PC-9 (cell line): ENCODE measurements around the gene SPOCK3. TPM values are rescaled to one million over a fixed set of nuclear protein-coding genes. Genes with fewer than 3 reads are reported as not detected.

Experiments used
- BruUV-seq: library from RNA; stranded (reverse); fragments of 400-500 nt; replicated peaks from 2 replicates; lab custom pipeline; 2021; lab: Mats Ljungman, UMichigan
- CTCF ChIA-PET: fragments of 300-600 bp; sonication (Branson Sonifier 250); formaldehyde crosslinking; loops from one replicate; lab custom pipeline; 2022; ENCODE audit warnings: antibody characterized with exemption; lab: Charles Lee
- POLR2A ChIA-PET: fragments of 300-600 bp; sonication (Branson Sonifier 250); formaldehyde crosslinking; loops from one replicate; lab custom pipeline; 2022; ENCODE audit warnings: antibody characterized with exemption; ENCODE audit not compliant: unreplicated experiment; lab: Charles Lee
- DNase-seq, 2 experiments: peaks; one replicate each; pipeline versions ENCODE4 v3.0.0 to v3.0.0-alpha.2; 2015 to 2022; ENCODE audit warnings: mixed read lengths in 1 of 2
- H2AFZ ChIP-seq: fragments of 200-600 bp; sonication (generic); 2 replicates; pipeline ENCODE4 v1.8.1; 2017; ENCODE audit warnings: antibody characterized with exemption
- H3F3A ChIP-seq: fragments of 200-600 bp; sonication (generic); 2 replicates; pipeline ENCODE4 v1.8.1; 2017; ENCODE audit warnings: antibody characterized with exemption, mild to moderate bottlenecking, low read depth; ENCODE audit not compliant: insufficient read depth
- H3K27ac ChIP-seq: fragments of 200-600 bp; sonication (generic); 2 replicates; pipeline ENCODE4 v1.6.1; 2016; ENCODE audit warnings: mixed run types
- H3K27me3 ChIP-seq: fragments of 200-600 bp; sonication (generic); 2 replicates; pipeline ENCODE4 v1.6.1; 2016; ENCODE audit warnings: low read depth, mixed run types; ENCODE audit not compliant: insufficient read depth
- H3K36me3 ChIP-seq: fragments of 200-600 bp; sonication (generic); 2 replicates; pipeline ENCODE4 v1.6.1; 2016; ENCODE audit warnings: low read depth, mixed run types
- H3K4me1 ChIP-seq: fragments of 200-600 bp; sonication (generic); replicated peaks from 2 replicates; pipeline ENCODE4 v1.6.1; 2016; ENCODE audit warnings: mixed run types; ENCODE audit not compliant: insufficient read depth
- H3K4me2 ChIP-seq: fragments of 200-600 bp; sonication (generic); 2 replicates; pipeline ENCODE4 v1.6.1; 2017; ENCODE audit warnings: mixed run types
- H3K4me3 ChIP-seq: fragments of 200-600 bp; sonication (generic); 2 replicates; pipeline ENCODE4 v1.6.1; 2016; ENCODE audit warnings: mixed run types
- H3K79me2 ChIP-seq: fragments of 200-600 bp; sonication (generic); 2 replicates; pipeline ENCODE4 v1.6.1; 2017; ENCODE audit warnings: low read depth, mixed run types
- H3K9me2 ChIP-seq: fragments of 200-600 bp; sonication (generic); 2 replicates; pipeline ENCODE4 v1.8.1; 2017; ENCODE audit warnings: mild to moderate bottlenecking; ENCODE audit not compliant: insufficient read depth
- H3K9me3 ChIP-seq: fragments of 200-600 bp; sonication (generic); 2 replicates; pipeline ENCODE4 v1.8.1; 2016; ENCODE audit warnings: low read depth; ENCODE audit not compliant: insufficient read depth
- H4K20me1 ChIP-seq: fragments of 200-600 bp; sonication (generic); 2 replicates; pipeline ENCODE4 v1.8.1; 2017; ENCODE audit not compliant: insufficient read depth
- EZH2 ChIP-seq: fragments of 200-600 bp; sonication (generic); IDR thresholded peaks from 2 replicates; pipeline ENCODE4 v1.8.0; 2017; ENCODE audit warnings: antibody characterized with exemption, low read depth
- intact Hi-C: fragments of 100-400 bp; cut with micrococcal nuclease; formaldehyde crosslinking; loops from one replicate; pipeline ENCODE4 v1.10.0; 2022; ENCODE audit not compliant: unreplicated experiment
- total RNA-seq: library from RNA; stranded (reverse); gene quantifications from 2 replicates; pipeline ENCODE4 v1.2.3, GENCODE V29; 2021
- TF ChIP-seq, protein P1 (sequence below): fragments of 200-600 bp; sonication (generic); conservative IDR thresholded peaks from 2 replicates; pipeline ENCODE4 v1.6.1; 2017; ENCODE audit warnings: mixed run types, antibody characterized with exemption, mild to moderate bottlenecking, moderate library complexity

Gene SPOCK3
- total RNA-seq, 1 experiment from 2014 or later = not detected

DNA sequence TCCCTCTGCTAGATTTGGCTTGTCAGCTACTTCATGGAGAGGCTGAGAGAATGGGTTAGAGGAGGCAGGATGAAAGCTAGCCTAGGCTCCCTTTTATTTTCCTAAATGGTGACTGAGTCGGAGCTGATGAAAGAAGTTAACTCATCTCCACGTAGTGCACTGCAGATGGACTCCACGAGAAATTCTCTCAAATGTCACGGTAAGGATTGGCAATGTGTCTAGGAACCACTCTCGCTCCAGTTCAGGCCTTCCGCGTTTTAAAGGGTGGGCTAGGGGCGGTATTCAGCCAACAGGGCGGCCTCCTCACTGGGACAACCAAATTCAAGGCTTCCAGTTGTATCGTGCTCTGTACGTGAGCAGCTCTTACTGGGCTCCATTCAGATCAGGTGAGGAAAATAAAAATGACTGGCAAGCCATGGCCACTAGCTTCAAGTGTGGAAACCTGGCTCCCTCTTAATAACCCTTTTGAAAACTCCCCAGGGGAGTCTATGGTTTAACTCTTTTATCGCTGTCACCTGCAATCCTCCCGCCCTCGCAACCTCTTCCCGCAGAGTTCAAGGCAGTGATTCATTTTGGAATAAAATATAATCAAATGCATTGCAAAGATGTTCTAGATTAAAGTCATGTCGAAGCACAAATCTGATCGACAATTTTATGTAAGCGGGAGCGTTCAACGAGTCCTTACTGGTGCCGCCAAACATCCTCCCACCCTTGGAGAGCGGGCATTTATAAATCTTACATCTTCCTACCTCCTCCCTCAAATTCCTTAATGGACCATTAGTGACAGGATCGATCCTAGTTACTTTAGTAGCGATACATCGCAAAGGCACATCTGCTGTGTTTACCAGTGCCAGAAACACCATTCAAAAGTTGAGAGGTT, 1.2 kb downstream of the SPOCK3 start:
- intact Hi-C loops = loop anchor here (5.0 kb wide), 1 partner anchor 211 kb away; no protein-coding TSS in a partner anchor
- Histone ChIP-seq H3K4me1 (no peaks in the 10 kb centered on the region), H3F3A (no peaks in the 10 kb centered on the region), H3K9me3 (no peaks in the 10 kb centered on the region), H3K79me2 (no peaks in the 10 kb centered on the region), H3K27ac (no peak overlapping the region), H3K4me2 (peak overlapping the region; percentile 86), H2AFZ (peak overlapping the region; percentile 88; the same call in 1 of the 2 replicates), H3K27me3 (no peaks in the 10 kb centered on the region), H4K20me1 (no peaks in the 10 kb centered on the region), H3K4me3 (peak overlapping the region; percentile 66; the same call in 1 of the 2 replicates), H3K36me3 (no peaks in the 10 kb centered on the region), H3K9me2 (no peaks in the 10 kb centered on the region)
- no TSS peak for BruUV-seq
- TF ChIP-seq, protein P1, sequence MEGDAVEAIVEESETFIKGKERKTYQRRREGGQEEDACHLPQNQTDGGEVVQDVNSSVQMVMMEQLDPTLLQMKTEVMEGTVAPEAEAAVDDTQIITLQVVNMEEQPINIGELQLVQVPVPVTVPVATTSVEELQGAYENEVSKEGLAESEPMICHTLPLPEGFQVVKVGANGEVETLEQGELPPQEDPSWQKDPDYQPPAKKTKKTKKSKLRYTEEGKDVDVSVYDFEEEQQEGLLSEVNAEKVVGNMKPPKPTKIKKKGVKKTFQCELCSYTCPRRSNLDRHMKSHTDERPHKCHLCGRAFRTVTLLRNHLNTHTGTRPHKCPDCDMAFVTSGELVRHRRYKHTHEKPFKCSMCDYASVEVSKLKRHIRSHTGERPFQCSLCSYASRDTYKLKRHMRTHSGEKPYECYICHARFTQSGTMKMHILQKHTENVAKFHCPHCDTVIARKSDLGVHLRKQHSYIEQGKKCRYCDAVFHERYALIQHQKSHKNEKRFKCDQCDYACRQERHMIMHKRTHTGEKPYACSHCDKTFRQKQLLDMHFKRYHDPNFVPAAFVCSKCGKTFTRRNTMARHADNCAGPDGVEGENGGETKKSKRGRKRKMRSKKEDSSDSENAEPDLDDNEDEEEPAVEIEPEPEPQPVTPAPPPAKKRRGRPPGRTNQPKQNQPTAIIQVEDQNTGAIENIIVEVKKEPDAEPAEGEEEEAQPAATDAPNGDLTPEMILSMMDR = no peak
- TF ChIP-seq EZH2 = no peak
- POLR2A ChIA-PET = no interaction called here
- CTCF ChIA-PET = no interaction called here
- DNase-seq = no peak

DNA sequence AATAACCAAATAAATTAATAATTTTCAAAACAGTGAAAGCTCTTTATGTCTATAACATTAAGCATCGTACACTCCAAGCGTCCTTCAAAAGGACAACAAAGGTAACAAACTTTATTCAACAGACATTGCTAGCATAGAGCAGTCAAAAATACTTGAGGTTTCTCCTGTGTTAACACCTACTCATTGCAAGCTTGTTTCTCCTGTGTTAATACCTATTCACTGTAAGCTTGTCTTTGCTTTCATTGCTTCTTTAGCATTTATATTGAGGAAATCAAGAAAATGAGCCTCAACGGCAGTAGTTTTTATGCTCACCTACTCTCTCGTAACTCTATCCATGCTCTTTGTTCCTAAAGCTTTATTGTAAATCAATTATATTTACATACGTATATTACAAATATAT, 3.5 kb downstream of the SPOCK3 start:
- no peaks in the 10 kb centered on the region for H3F3A ChIP-seq
- H3K4me2 ChIP-seq = no peak overlapping the region
- H3K27me3 ChIP-seq = no peaks in the 10 kb centered on the region
- no TSS peak for BruUV-seq
- no peak for DNase-seq
- H3K79me2 ChIP-seq = no peaks in the 10 kb centered on the region
- TF ChIP-seq, protein P1 = no peak
- TF ChIP-seq EZH2 = no peak
- H4K20me1 ChIP-seq = no peaks in the 10 kb centered on the region
- POLR2A ChIA-PET = interaction anchor here (0.5 kb wide), 1 partner anchor 34 kb away, joined by 4 read pairs; no protein-coding TSS in a partner anchor
- intact Hi-C loops = loop anchor here (5.0 kb wide), 1 partner anchor 208 kb away; no protein-coding TSS in a partner anchor
- H3K36me3 ChIP-seq = no peaks in the 10 kb centered on the region
- CTCF ChIA-PET = no interaction called here
- H3K4me3 ChIP-seq = no peak overlapping the region
- no peak overlapping the region for H2AFZ ChIP-seq
- H3K9me2 ChIP-seq = no peaks in the 10 kb centered on the region
- H3K27ac ChIP-seq = no peak overlapping the region
- H3K4me1 ChIP-seq = no peaks in the 10 kb centered on the region
- no peaks in the 10 kb centered on the region for H3K9me3 ChIP-seq

DNA sequence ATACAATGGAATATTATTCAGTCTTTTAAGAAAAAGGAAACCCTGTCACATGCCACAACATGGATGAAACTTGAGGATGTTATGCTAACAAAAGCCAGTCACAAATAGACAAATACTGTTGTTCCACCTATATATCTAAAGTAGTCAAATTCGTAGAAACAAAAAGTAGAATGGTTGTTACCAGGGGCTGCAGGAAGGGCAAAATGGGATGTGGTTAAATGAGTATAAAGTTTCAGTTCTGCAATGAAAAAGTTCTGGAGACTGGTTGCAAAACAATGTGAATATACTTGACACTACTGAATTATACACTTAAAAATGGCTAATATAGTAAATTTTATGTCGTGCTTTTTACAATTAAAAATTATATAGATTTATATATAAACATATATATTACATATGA, 12.2 kb downstream of the SPOCK3 start:
- Histone ChIP-seq H3K27ac (no peak overlapping the region), H3K27me3 (no peaks in the 10 kb centered on the region), H3K4me2 (no peak overlapping the region), H3K36me3 (no peaks in the 10 kb centered on the region), H3K79me2 (no peaks in the 10 kb centered on the region), H2AFZ (no peak overlapping the region), H3F3A (no peaks in the 10 kb centered on the region), H3K9me3 (no peaks in the 10 kb centered on the region), H3K4me3 (no peak overlapping the region), H3K9me2 (no peaks in the 10 kb centered on the region), H3K4me1 (no peaks in the 10 kb centered on the region), H4K20me1 (no peaks in the 10 kb centered on the region)
- CTCF ChIA-PET = no interaction called here
- DNase-seq = no peak
- no TSS peak for BruUV-seq
- TF ChIP-seq, protein P1 = no peak
- TF ChIP-seq EZH2 = no peak
- POLR2A ChIA-PET = no interaction called here
- intact Hi-C loops = no loop called here
